PFSK-1 (cell line): ENCODE results near the gene ZNF326.

ENCODE experiments used
- FOXP2 ChIP-seq: optimal IDR thresholded peaks from 2 replicates; pipeline ENCODE3; 2011; ENCODE audit warnings: borderline replicate concordance, control low read depth, inconsistent platforms; ENCODE audit not compliant: insufficient read depth; ENCODE audit errors: extremely low read length, extremely low read depth
- POLR2AphosphoS5 ChIP-seq: IDR thresholded peaks from 2 replicates; pipeline ENCODE4 v1.6.1; 2012; ENCODE audit warnings: low read depth, mild to moderate bottlenecking, control low read depth, low read length, moderate library complexity
- SIN3A ChIP-seq: IDR thresholded peaks from 2 replicates; pipeline ENCODE4 v1.6.1; 2012; ENCODE audit warnings: mild to moderate bottlenecking, low read length, moderate library complexity, borderline replicate concordance; ENCODE audit not compliant: insufficient read depth
- TAF1 ChIP-seq: IDR thresholded peaks from 2 replicates; pipeline ENCODE4 v1.6.1; 2012; ENCODE audit warnings: low read length, control low read depth, borderline replicate concordance; ENCODE audit not compliant: insufficient read depth
- TF ChIP-seq, protein P1 (sequence below), 2 experiments: IDR thresholded peaks; 2 replicates each; pipeline versions ENCODE4 v1.6.1 to v1.8.0; 2011 to 2012; ENCODE audit warnings: low read depth in 2 of 2, low read length in 2 of 2, control low read depth in 1 of 2, inconsistent platforms in 1 of 2, mild to moderate bottlenecking in 1 of 2, moderate library complexity in 1 of 2; ENCODE audit not compliant: insufficient read depth in 1 of 2

Gene ZNF326

DNA sequence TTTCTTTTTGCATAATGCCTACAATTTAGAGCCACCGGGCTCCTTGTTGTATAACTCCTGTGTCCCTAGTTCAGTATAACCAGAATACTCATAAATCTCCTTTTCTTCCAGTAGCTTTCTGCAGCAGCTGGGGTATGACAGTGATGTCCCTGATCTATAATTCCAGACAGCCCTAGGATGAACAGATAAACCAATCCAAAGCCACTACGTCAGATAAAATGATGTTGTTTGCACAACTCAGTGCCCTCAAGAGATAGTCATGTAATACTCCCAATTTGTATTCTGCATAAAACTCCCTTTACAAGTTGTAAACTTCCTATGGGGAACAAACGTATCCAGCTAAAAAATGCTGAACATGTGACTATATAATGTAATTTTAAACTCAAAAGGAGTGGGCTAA, 44.7 kb downstream of the ZNF326 start:
- TF ChIP-seq, protein P1, sequence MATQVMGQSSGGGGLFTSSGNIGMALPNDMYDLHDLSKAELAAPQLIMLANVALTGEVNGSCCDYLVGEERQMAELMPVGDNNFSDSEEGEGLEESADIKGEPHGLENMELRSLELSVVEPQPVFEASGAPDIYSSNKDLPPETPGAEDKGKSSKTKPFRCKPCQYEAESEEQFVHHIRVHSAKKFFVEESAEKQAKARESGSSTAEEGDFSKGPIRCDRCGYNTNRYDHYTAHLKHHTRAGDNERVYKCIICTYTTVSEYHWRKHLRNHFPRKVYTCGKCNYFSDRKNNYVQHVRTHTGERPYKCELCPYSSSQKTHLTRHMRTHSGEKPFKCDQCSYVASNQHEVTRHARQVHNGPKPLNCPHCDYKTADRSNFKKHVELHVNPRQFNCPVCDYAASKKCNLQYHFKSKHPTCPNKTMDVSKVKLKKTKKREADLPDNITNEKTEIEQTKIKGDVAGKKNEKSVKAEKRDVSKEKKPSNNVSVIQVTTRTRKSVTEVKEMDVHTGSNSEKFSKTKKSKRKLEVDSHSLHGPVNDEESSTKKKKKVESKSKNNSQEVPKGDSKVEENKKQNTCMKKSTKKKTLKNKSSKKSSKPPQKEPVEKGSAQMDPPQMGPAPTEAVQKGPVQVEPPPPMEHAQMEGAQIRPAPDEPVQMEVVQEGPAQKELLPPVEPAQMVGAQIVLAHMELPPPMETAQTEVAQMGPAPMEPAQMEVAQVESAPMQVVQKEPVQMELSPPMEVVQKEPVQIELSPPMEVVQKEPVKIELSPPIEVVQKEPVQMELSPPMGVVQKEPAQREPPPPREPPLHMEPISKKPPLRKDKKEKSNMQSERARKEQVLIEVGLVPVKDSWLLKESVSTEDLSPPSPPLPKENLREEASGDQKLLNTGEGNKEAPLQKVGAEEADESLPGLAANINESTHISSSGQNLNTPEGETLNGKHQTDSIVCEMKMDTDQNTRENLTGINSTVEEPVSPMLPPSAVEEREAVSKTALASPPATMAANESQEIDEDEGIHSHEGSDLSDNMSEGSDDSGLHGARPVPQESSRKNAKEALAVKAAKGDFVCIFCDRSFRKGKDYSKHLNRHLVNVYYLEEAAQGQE (IDR thresholded peaks at IDR 0.05; ENCODE audit: insufficient read depth in 1 of 2, low read depth in 2 of 2, low read length in 2 of 2) = no peak
- TF ChIP-seq POLR2AphosphoS5 (no peak), SIN3A (no peak), TAF1 (no peak)

DNA sequence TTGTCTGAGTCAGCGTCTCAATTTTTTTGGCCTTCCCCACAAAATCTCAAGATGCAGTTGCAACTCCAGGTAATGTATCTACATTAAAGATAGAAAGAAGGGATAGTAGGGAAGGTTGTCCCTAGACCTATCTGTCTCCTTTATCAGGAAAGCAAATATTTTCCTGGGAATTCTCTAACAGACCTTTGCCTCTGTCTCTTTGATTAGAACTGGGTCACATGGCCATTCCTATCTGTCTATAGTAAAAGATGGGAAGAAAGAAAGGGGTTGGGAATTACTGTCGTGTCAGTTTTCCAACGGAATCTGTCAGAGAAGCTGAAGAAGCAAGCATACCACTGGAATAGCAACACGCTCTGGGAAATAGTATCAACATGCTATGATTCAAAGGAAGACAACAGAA, 48.7 kb downstream of the ZNF326 start:
- TF ChIP-seq, protein P1 (IDR thresholded peaks at IDR 0.05; ENCODE audit: insufficient read depth in 1 of 2, low read depth in 2 of 2, low read length in 2 of 2) = no peak
- TF ChIP-seq SIN3A (no peak), POLR2AphosphoS5 (no peak), TAF1 (no peak), FOXP2 (no peak)

DNA sequence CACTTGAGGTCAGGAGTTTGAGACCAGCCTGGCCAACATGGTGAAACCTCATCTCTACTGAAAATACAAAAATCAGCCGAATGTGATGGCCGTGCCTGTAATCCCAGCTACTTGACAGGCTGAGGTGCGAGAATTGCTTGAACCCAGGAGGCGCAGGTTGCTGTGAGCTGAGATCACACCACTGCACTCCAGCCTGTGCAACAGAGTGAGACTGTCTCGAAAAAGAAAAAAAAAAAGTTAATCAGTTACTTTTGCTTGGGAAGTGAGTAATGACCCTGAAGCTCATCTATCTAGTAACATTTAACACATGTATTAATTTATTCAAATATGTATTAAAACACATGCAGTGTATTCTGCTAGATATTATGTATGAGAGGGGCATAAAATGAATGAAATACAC, 49.4 kb downstream of the ZNF326 start:
- no peak for TF ChIP-seq SIN3A
- no peak for TF ChIP-seq TAF1
- no peak for TF ChIP-seq FOXP2
- TF ChIP-seq POLR2AphosphoS5 = no peak
- TF ChIP-seq, protein P1 (IDR thresholded peaks at IDR 0.05; ENCODE audit: insufficient read depth in 1 of 2, low read depth in 2 of 2, low read length in 2 of 2) = no peak

DNA sequence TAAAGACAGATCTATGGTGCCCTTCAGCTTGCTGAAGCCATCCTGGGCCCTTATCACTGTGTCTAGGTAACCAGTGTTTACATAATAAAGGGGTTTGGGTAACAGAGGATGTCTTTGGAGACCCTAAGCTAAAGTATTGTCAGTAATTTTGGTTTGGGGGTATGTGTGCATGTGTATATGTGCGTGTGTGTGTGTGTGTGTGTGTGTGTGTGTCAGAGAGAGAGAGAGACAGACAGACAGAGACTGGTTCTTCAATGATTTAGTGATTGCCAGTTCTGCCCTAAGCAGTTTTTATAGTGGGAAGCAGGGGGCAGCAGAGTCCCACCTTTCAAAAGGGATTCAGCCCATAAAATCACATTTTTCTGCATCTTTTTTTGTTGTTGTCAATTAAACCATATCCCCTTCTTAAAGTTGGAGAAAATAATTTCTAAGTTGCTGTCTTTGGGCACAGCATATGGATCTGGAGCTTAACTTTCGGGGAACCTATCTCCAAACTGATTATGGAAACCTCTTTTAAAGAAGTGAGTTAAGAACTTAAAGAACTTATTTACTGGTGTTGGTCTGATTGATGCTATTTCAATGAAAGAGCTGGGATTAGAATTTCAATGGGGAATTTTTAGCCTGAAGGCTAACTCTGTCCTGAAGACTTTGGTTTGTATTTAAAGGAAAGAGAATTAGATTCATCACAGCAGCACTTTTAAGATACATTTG, 51.1 kb downstream of the ZNF326 start:
- TF ChIP-seq FOXP2 (no peak), POLR2AphosphoS5 (no peak), TAF1 (no peak), SIN3A (no peak)
- TF ChIP-seq, protein P1 (IDR thresholded peaks at IDR 0.05; ENCODE audit: insufficient read depth in 1 of 2, low read depth in 2 of 2, low read length in 2 of 2) = no peak

DNA sequence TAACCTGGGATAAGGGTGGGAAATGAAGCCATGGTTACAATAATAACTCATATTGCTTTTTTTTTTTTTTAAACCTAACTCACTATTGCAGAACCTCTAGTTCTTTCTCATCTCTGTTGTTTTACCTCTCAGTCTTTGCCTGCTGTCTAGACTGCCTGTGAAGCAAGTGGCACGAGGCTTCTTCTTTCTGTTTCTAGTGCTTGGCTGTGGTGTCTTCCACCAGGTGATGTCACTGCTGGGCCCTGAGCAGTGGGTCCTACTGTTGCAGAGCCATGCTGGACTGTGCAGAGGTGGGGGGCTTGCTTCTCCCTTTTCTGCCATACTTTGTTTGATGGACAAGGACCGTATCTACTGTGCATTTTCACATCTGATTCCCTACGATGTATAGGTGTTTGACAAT, 51.7 kb downstream of the ZNF326 start:
- no peak for TF ChIP-seq POLR2AphosphoS5
- TF ChIP-seq, protein P1 (IDR thresholded peaks at IDR 0.05; ENCODE audit: insufficient read depth in 1 of 2, low read depth in 2 of 2, low read length in 2 of 2) = no peak
- TF ChIP-seq TAF1 = no peak
- no peak for TF ChIP-seq FOXP2
- no peak for TF ChIP-seq SIN3A
